NT2/D1 (cell line): ENCODE data around the gene BCL2.

Experiments used
- DNase-seq: peaks from one replicate; pipeline ENCODE4 v3.0.0-alpha.2; 2011; ENCODE audit warnings: low read depth, low spot score
- H3K27me3 ChIP-seq: 2 replicates; pipeline ENCODE4 v1.6.0; 2011; ENCODE audit warnings: mild to moderate bottlenecking; ENCODE audit not compliant: insufficient read length, insufficient read depth
- H3K36me3 ChIP-seq: 2 replicates; pipeline ENCODE4 v1.6.1; 2011; ENCODE audit warnings: mild to moderate bottlenecking, low read length, mixed read lengths; ENCODE audit not compliant: insufficient read depth, insufficient read length
- H3K4me1 ChIP-seq: 2 replicates; pipeline ENCODE4 v1.5.1; 2011; ENCODE audit not compliant: insufficient read depth, insufficient read length
- H3K4me3 ChIP-seq: 2 replicates; pipeline ENCODE4 v1.5.1; 2011; ENCODE audit warnings: low read depth; ENCODE audit not compliant: insufficient read length
- H3K9ac ChIP-seq: 2 replicates; pipeline ENCODE4 v1.6.0; 2011; ENCODE audit warnings: low read depth; ENCODE audit not compliant: insufficient read length
- H3K9me3 ChIP-seq: 2 replicates; pipeline ENCODE4 v1.5.1; 2011; ENCODE audit warnings: mild to moderate bottlenecking, low read length; ENCODE audit not compliant: insufficient read depth
- SUZ12 ChIP-seq: IDR thresholded peaks from 2 replicates; pipeline ENCODE4 v1.6.1; 2011; ENCODE audit not compliant: insufficient read length, insufficient read depth; ENCODE audit errors: extremely low read depth
- YY1 ChIP-seq: IDR thresholded peaks from 2 replicates; pipeline ENCODE4 v1.6.1; 2011; ENCODE audit not compliant: insufficient read length, insufficient read depth
- ZNF274 ChIP-seq: IDR thresholded peaks from 2 replicates; pipeline ENCODE4 v1.6.1; 2011; ENCODE audit warnings: mild to moderate bottlenecking, low read depth, low read length

The BCL2 gene

GRCh38 chr18:63247926-63248325 is 71.6 kb downstream of the BCL2 start:
- H3K36me3 ChIP-seq, result no peaks in the 10 kb centered on the region
- H3K4me1 ChIP-seq, result no peaks in the 10 kb centered on the region

GRCh38 chr18:63247506-63247905 is 72.1 kb downstream of the BCL2 start:
- H3K27me3 ChIP-seq, result no peaks in the 10 kb centered on the region
- H3K9me3 ChIP-seq, result no peaks in the 10 kb centered on the region
- no peaks in the 10 kb centered on the region for H3K4me1 ChIP-seq
- H3K36me3 ChIP-seq, result no peaks in the 10 kb centered on the region
- no peak overlapping the region for H3K4me3 ChIP-seq
- H3K9ac ChIP-seq, result no peak overlapping the region
- TF ChIP-seq SUZ12 (no peak), ZNF274 (no peak), YY1 (no peak)
- DNase-seq, result no peak

More at GRCh38 chr18:63247926-63248325, 71.6 kb downstream of the BCL2 start:
- Histone ChIP-seq H3K4me3 (no peak overlapping the region), H3K9me3 (no peaks in the 10 kb centered on the region), H3K27me3 (no peaks in the 10 kb centered on the region), H3K9ac (no peak overlapping the region)
- TF ChIP-seq SUZ12 (no peak), ZNF274 (no peak), YY1 (no peak)
- DNase-seq, result no peak

- no peaks in the 10 kb centered on the region for H3K4me1 ChIP-seq
- no peaks in the 10 kb centered on the region for H3K36me3 ChIP-seq
- no peak for DNase-seq
- H3K4me3 ChIP-seq, result no peak overlapping the region
- no peaks in the 10 kb centered on the region for H3K9me3 ChIP-seq
- no peaks in the 10 kb centered on the region for H3K27me3 ChIP-seq
- TF ChIP-seq YY1 (no peak), ZNF274 (no peak), SUZ12 (no peak)
- H3K9ac ChIP-seq, result no peak overlapping the region
Measured at GRCh38 chr18:63245600-63245999, 74.0 kb downstream of the BCL2 start.

GRCh38 chr18:63244607-63245006 is 75.0 kb downstream of the BCL2 start:
- no peak for DNase-seq
- Histone ChIP-seq H3K36me3 (no peaks in the 10 kb centered on the region), H3K4me1 (no peaks in the 10 kb centered on the region), H3K27me3 (no peaks in the 10 kb centered on the region), H3K9ac (no peak overlapping the region), H3K9me3 (no peaks in the 10 kb centered on the region), H3K4me3 (no peak overlapping the region)
- TF ChIP-seq ZNF274 (no peak), SUZ12 (no peak), YY1 (no peak)

GRCh38 chr18:63241760-63242159 is 77.8 kb downstream of the BCL2 start:
- no peak for TF ChIP-seq ZNF274
- no peak for TF ChIP-seq SUZ12
- TF ChIP-seq YY1, result no peak
- no peaks in the 10 kb centered on the region for H3K27me3 ChIP-seq
- no peaks in the 10 kb centered on the region for H3K36me3 ChIP-seq
- H3K4me3 ChIP-seq, result no peak overlapping the region
- no peak overlapping the region for H3K9ac ChIP-seq
- no peaks in the 10 kb centered on the region for H3K9me3 ChIP-seq
- no peak for DNase-seq
- H3K4me1 ChIP-seq, result peaks cover 2% of the 10 kb centered on the region

GRCh38 chr18:63241317-63241712 is 78.3 kb downstream of the BCL2 start:
- H3K9me3 ChIP-seq, result no peaks in the 10 kb centered on the region
- H3K36me3 ChIP-seq, result no peaks in the 10 kb centered on the region
- H3K27me3 ChIP-seq, result no peaks in the 10 kb centered on the region
- no peak overlapping the region for H3K4me3 ChIP-seq
- H3K4me1 ChIP-seq, result peaks cover 2% of the 10 kb centered on the region
- TF ChIP-seq YY1 (no peak), SUZ12 (no peak), ZNF274 (no peak)
- DNase-seq, result no peak
- no peak overlapping the region for H3K9ac ChIP-seq

- H3K4me3 ChIP-seq, result no peak overlapping the region
- no peaks in the 10 kb centered on the region for H3K9me3 ChIP-seq
- H3K36me3 ChIP-seq, result no peaks in the 10 kb centered on the region
- DNase-seq, result no peak
- H3K4me1 ChIP-seq, result peaks cover 2% of the 10 kb centered on the region
- H3K27me3 ChIP-seq, result no peaks in the 10 kb centered on the region
- TF ChIP-seq ZNF274, result no peak
- no peak for TF ChIP-seq SUZ12
- no peak for TF ChIP-seq YY1
- no peak overlapping the region for H3K9ac ChIP-seq
Measured at GRCh38 chr18:63240531-63241316, 78.8 kb downstream of the BCL2 start.
